ENCODE data around the gene CLDN14.

Gene CLDN14

GRCh38 chr21:36436829-36437744 lies 42.8 kb downstream of the CLDN14 start:
- Mint-ChIP-seq H3K27ac (no peak overlapping the region), H3K4me1 (peaks cover 31% of the 10 kb centered on the region), H3K27me3 (ENCODE audit: low read depth, poor library complexity) (peaks cover 9% of the 10 kb centered on the region), H3K36me3 (ENCODE audit: low read depth) (no peaks in the 10 kb centered on the region), H3K9me3 (peaks cover 11% of the 10 kb centered on the region), H3K4me3 (no peak overlapping the region)
- no peak for TF ChIP-seq CTCF (IDR thresholded peaks at IDR 0.05)
- no peak for DNase-seq

- H3K4me3 Mint-ChIP-seq, result no peak overlapping the region
- no peak for TF ChIP-seq CTCF (IDR thresholded peaks at IDR 0.05)
- H3K9me3 Mint-ChIP-seq, result peaks cover 7% of the 10 kb centered on the region
- H3K27ac Mint-ChIP-seq, result peak overlapping the region; percentile 50
- H3K36me3 Mint-ChIP-seq (ENCODE audit: low read depth), result no peaks in the 10 kb centered on the region
- H3K27me3 Mint-ChIP-seq (ENCODE audit: low read depth, poor library complexity), result peaks cover 10% of the 10 kb centered on the region
- DNase-seq, result no peak
- peaks cover 50% of the 10 kb centered on the region for H3K4me1 Mint-ChIP-seq
These were observed 45.8 kb downstream of the CLDN14 start for GRCh38 chr21:36434144-36434543.

- Mint-ChIP-seq H3K36me3 (ENCODE audit: low read depth) (no peaks in the 10 kb centered on the region), H3K9me3 (peaks cover 7% of the 10 kb centered on the region)
These were observed 46.7 kb downstream of the CLDN14 start for GRCh38 chr21:36433059-36433709.

GRCh38 chr21:36431252-36431651 lies 48.7 kb downstream of the CLDN14 start:
- Mint-ChIP-seq H3K27me3 (ENCODE audit: low read depth, poor library complexity) (peaks cover 5% of the 10 kb centered on the region), H3K36me3 (ENCODE audit: low read depth) (no peaks in the 10 kb centered on the region), H3K9me3 (no peaks in the 10 kb centered on the region), H3K27ac (peak overlapping the region; percentile 59), H3K4me3 (no peak overlapping the region), H3K4me1 (peaks cover 64% of the 10 kb centered on the region)
- no peak for DNase-seq
- TF ChIP-seq CTCF (IDR thresholded peaks at IDR 0.05), result no peak

More at GRCh38 chr21:36433059-36433709, 46.7 kb downstream of the CLDN14 start:
- Mint-ChIP-seq H3K4me3 (no peak overlapping the region), H3K27me3 (ENCODE audit: low read depth, poor library complexity) (peaks cover 10% of the 10 kb centered on the region), H3K27ac (no peak overlapping the region), H3K4me1 (peaks cover 59% of the 10 kb centered on the region)
- TF ChIP-seq CTCF (IDR thresholded peaks at IDR 0.05), result no peak
- DNase-seq, result no peak

- no peaks in the 10 kb centered on the region for H3K9me3 Mint-ChIP-seq
- no peak for TF ChIP-seq CTCF (IDR thresholded peaks at IDR 0.05)
- DNase-seq, result no peak
- peaks cover 64% of the 10 kb centered on the region for H3K4me1 Mint-ChIP-seq
- H3K36me3 Mint-ChIP-seq (ENCODE audit: low read depth), result no peaks in the 10 kb centered on the region
- peak overlapping the region; percentile 96 for H3K27ac Mint-ChIP-seq
- H3K27me3 Mint-ChIP-seq (ENCODE audit: low read depth, poor library complexity), result peaks cover 5% of the 10 kb centered on the region
- no peak overlapping the region for H3K4me3 Mint-ChIP-seq
These were observed 49.1 kb downstream of the CLDN14 start for GRCh38 chr21:36430841-36431240.
